ENCODE data around the gene FAM222B. TPM values are rescaled to one million over a fixed set of nuclear protein-coding genes. Genes with fewer than 3 reads are reported as not detected.
A peak's percentile ranks its signal among the peaks of the same experiment; 100 is the strongest.
"Not testable (repeated sequence)": the region's sequence is repeated elsewhere in the genome, so short reads cannot be mapped to it uniquely, and the experiment has no call there.

Gene FAM222B
- total RNA-seq, 2 donors from 2014 or later, result 15.1 to 24.9 TPM

DNA sequence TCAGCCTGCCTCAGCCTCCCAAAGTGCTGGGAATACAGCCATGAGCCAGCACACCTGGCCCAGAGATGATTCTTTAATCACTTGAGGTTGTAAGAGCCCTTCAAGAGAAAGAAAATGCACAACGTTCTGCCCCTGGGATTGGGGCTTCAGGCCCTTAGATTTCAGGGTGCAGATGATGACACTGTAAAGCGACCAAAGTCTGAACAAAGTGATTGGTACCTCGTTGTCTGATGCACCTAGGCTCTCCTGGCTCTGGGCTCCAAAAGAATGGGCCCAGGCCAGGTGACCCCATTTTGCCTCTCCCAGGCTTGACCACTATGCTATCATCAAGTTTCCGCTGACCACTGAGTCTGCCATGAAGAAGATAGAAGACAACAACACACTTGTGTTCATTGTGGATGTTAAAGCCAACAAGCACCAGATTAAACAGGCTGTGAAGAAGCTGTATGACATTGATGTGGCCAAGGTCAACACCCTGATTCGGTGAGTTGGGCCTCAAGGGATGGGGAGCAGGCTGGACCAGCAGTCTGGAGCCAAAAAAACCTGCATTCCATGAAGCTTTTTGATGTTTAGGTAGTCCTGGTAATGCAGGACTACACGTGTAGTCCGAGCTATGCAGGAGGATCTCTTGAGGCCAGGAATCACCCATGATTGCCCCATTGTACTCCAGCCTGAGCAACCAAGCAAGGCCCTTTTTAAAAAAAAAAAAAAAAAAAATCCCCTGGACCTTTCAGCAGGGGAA, 120.0 kb downstream of the FAM222B start:
- no peak for DNase-seq (ENCODE audit: low spot score in 2 of 2)
- ATAC-seq, result no peak
- H3K9me3 Mint-ChIP-seq, result no peaks in the 10 kb centered on the region
- H3K27ac Mint-ChIP-seq, result peak overlapping the region; percentile 68 to 100
- peaks cover 52 to 63% of the 10 kb centered on the region in 2 donors for H3K36me3 Mint-ChIP-seq

DNA sequence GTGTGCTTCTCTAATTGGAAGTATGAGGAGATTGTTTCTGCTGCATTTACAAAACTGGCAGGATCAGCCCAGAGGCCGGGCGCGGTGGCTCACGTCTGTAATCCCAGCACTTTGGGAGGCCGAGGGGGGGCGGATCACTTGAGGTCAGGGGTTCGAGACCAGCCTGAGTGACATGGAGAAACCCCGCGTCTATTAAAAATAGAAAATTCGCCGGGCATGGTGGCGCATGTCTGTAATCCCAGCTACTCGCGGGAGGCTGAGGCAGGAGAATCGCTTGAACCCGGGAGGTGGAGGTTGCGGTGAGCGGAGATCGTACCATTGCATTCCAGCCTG, 121.6 kb downstream of the FAM222B start:
- ATAC-seq; H3K9me3 Mint-ChIP-seq; DNase-seq (ENCODE audit: low spot score in 2 of 2): not testable (repeated sequence)
- H3K36me3 Mint-ChIP-seq, result peaks cover 52 to 63% of the 10 kb centered on the region in 2 donors
- H3K27ac Mint-ChIP-seq, result peak overlapping the region; percentile 97 to 100

DNA sequence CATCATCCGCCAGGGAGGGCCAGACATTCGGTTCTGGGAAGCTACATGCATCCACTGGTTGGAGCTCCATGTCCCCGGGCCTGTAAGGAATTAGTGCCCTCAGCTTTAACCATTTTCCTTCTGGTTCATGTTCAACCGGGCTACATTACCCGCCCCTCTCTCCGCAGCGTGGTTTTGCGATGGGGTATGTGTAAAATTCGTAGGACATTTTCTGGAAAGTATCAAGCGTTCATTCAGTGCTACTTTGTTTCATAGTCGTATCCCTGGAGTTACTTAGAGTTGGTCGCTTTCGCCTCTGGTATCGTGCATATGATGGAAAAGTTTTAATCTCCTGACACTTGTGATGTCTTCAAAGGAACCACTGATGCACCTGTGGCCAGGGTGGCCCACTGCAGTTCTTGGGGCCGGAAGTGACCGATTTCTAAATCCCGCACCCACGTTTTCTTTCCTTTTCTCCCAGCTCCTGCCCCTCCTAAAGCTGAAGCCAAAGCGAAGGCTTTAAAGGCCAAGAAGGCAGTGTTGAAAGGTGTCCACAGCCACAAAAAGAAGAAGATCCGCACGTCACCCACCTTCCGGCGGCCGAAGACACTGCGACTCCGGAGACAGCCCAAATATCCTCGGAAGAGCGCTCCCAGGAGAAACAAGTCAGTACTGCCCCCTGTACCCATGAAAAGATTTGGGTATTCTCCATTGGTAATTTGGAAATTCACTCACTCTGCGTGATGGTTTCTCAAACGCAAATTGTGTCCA, 122.2 kb downstream of the FAM222B start:
- no peaks in the 10 kb centered on the region for H3K9me3 Mint-ChIP-seq
- ATAC-seq (peak in 1 of 2 donors; percentile 28), DNase-seq (ENCODE audit: low spot score in 2 of 2) (peak in 1 of 2 donors; percentile 35)
- H3K36me3 Mint-ChIP-seq, result peaks cover 51 to 59% of the 10 kb centered on the region in 2 donors
- H3K27ac Mint-ChIP-seq, result peak overlapping the region; percentile 97 to 100

DNA sequence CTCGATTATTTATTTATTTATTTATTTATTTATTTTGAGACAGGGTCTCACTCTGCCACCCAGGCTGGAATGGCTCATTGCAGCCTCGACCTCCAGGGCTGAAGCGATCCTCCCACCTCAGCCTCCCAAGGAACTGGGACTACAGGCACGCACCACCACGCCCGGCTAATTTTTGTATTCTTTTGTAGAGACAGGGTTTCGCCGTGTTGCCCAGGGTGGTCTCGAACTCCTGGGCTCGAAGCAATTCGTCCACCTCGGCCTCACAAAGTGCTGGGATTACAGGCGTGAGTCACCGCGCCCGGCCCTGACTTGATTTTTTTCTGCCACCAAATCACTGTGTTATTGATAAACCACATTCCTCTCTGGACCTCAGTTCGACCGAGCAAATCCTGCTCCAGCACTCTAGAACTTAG, 123.6 kb downstream of the FAM222B start:
- ATAC-seq (peak; percentile 0), DNase-seq (ENCODE audit: low spot score in 2 of 2) (no peak)

DNA sequence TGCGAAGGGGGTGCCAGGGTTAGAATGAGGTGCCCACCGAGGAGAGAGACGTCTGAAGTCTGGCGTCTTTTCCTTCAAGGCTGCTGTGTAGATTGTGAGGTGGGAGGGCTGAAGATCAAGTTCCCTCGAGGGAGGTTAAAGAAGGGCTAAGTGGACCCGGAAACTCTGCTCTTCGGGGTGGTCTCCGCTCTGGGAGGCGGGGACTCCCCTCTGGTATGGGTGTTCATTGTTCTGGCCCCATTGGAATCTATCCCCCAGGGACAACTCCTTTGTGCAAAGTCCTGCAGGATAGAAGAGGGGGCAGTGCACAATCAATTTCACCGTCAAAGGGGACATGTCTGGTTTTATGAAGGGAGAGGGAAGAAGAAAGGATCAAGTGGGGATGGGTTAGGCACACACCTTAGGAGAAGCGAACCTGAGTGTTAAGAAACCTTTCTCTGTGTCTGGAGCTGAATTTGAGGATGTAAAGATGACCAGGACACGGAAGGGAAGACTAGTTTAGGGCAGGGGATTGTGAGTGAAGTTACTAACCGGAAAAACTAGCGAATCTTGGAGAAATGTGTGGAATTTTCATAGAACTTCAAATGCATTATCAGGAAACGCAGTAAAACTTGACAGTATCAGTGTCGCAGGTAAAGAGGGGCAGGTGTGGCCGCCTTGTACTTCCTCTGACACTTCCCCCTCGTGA, 124.1 kb downstream of the FAM222B start:
- ATAC-seq (no peak), DNase-seq (ENCODE audit: low spot score in 2 of 2) (no peak)
- H3K36me3 Mint-ChIP-seq, result peaks cover 37 to 40% of the 10 kb centered on the region in 2 donors
- H3K27ac Mint-ChIP-seq, result peak overlapping the region; percentile 87 to 97
- no peaks in the 10 kb centered on the region for H3K9me3 Mint-ChIP-seq

More for the DNA sequence above, 123.6 kb downstream of the FAM222B start:
- H3K27ac Mint-ChIP-seq, result peak overlapping the region; percentile 97 to 100
- H3K9me3 Mint-ChIP-seq, result no peaks in the 10 kb centered on the region
- peaks cover 37 to 45% of the 10 kb centered on the region in 2 donors for H3K36me3 Mint-ChIP-seq

DNA sequence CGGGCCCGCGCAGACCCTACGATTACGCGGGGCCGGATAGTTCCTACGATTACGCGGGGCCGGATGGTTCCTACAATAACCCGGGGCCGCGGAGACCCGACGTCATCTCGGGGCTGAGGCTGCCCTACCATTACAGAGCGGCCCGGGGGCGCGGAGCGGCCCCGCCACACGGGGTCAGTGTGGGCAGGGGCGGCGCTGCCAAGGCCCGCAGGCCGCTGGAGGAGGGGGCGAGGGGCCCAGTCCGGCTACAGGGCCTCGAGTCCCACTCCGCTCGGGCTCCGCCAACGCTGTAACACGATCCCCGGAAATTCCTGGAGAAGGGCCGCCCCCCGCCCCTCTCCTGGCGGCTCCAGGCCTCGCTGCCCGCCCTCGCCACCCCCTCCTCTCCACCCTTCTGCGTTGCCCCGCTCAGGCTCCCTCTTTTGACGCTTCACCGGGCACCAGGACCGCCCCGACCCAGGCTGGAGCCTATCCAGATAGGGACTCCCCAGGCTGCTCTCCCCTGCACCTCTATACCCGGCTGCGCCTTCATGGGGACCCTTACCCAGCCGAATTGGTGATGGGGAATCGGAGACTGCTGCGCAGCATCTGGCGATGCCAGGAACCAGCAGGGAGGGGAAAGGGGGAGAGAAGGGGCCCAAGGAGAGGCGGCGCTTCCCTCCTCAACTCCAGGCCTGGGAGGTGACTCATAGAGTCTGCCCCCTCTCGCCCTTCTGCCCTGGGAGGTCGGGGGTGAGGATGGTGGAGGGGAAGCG, 124.8 kb downstream of the FAM222B start, which contains the start of gene RAB34:
TSS of gene RAB34 (minus strand) at position 291 of the 755 bp plus-strand sequence. CDS start 602 bp downstream, outside the sequence.
- no peaks in the 10 kb centered on the region for H3K9me3 Mint-ChIP-seq
- ATAC-seq (peak; percentile 8 to 22), DNase-seq (ENCODE audit: low spot score in 2 of 2) (peak in 1 of 2 donors; percentile 33)
- H3K36me3 Mint-ChIP-seq, result peaks cover 34 to 36% of the 10 kb centered on the region in 2 donors
- peak within 1 kb of the TSS; percentile 87 to 97 for H3K27ac Mint-ChIP-seq

DNA sequence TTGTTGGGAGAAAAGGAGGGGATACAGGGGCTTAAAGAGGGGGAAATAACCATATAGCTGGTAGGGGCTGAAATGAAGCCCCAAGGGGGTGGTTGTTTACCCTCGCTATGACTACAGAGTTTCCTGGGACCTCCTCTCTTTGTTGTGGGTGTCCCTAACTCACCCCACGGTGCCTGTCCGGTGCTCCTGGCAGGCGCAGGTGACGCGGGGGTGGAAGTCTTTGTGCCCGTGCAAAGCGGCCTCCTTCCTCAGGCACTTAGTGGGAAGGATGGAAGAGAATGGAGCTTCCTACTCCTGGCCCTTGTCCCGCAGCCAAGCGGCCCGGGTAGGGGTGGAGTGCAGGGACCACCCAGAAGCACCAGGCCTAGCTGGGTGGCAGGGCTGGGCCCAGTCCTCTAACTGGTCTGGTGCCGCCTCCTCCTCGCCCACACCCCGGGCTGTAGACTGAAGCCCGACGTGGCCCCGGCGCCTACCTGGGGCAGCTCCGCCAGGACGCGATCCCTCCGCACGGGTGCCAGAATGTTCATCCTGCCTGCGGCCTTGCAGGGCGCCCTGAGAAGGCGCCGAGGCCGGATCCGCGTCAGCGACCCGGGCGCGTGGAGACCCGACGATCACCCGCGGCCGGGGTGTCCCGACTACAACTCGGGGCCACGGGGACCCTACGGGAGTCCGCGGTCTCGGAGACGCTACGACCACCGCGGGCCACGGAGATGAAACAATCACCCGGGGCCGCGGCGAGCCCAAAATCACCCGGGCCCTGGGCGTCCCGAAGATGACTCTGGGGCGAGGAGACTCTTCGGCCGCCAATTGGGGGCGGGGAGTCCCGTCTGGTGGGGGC, 125.6 kb downstream of the FAM222B start:
- peak in 1 of 2 donors; percentile 36 for DNase-seq (ENCODE audit: low spot score in 2 of 2)
- no peak for ATAC-seq
- peaks cover 27 to 28% of the 10 kb centered on the region in 2 donors for H3K36me3 Mint-ChIP-seq
- H3K9me3 Mint-ChIP-seq, result no peaks in the 10 kb centered on the region
- peak overlapping the region in 1 of 2 donors; percentile 14 for H3K27ac Mint-ChIP-seq

DNA sequence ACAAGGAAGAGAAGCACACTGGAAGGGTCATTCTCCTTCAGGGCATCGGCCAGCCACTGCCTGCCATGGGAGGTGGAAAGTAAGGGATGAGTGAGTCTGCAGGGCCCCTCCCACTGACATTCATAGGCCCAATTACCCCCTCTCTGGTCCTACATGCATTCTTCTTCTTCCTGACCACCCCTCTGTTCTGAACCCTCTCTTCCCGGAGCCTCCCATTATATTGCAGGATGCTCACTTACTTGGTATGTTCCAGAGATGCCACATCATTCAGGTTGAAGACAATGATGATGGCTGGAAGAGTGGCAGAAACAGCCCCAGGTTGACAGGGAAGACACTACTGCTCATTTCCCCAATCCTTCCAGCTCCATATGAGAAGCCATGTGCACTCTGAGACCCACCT, 127.4 kb downstream of the FAM222B start:
- DNase-seq (ENCODE audit: low spot score in 2 of 2), result no peak

DNA sequence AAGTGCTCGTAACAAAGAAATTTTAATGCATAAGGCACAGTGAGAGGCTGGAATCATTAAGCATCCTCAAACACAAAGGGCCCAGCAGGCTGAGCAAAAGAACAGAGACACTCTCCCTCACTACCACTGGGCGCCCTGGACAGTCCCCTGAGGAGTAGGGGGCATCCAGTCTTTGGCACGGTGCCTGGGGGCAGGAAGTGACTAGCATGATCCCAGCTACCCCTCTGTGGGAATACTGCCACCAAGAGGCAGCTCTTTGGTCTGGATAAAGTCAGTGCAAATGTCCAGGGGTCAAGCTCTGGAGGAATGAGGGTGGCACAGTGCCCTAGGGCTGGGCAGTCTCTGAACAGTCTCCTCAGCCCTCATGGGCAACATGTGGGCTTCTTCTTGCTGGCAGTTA, 128.3 kb downstream of the FAM222B start:
- Mint-ChIP-seq H3K9me3 (no peaks in the 10 kb centered on the region), H3K27ac (no peak overlapping the region), H3K36me3 (peaks cover 2% of the 10 kb centered on the region in 2 donors)
- no peak for DNase-seq (ENCODE audit: low spot score in 2 of 2)
- no peak for ATAC-seq

More for the DNA sequence above, 127.4 kb downstream of the FAM222B start:
- no peak for ATAC-seq
- Mint-ChIP-seq H3K36me3 (peaks cover 11 to 12% of the 10 kb centered on the region in 2 donors), H3K9me3 (no peaks in the 10 kb centered on the region), H3K27ac (no peak overlapping the region)

DNA sequence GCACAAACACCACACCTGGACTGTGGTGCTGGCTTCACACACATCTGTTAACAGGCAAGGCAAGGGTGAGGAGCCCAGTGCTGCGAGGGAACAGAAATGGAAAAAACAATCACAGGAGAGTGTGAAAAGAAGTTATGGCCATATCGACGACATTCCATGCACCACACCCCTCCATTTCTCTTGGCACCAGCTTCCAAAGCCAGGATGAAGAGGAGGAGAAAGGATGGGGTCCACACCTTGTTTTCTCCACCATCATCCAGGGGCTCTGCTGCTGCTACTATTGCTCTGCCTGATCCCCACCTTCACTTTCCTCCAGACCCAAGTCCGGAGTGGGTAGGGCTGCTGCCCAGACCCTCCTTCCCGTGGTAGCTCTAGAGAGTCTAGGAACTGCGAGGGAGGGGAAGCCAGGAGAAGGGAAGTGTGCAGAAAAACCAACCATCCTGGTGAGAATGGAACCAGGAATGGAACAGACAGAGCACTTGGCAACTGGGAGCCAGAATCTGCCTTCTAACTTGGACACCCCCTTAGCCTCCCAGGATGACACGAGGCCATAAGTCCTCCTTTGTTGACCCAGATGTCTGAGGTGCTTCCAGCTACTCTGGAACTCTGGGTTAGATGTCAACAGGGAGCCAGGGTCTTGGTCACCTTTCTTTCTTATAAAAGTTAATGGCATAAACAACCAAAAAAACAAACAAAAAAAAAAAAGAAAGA, 129.7 kb downstream of the FAM222B start:
- Mint-ChIP-seq H3K36me3 (no peaks in the 10 kb centered on the region), H3K27ac (no peak overlapping the region), H3K9me3 (no peaks in the 10 kb centered on the region)
- no peak for DNase-seq (ENCODE audit: low spot score in 2 of 2)
- no peak for ATAC-seq

DNA sequence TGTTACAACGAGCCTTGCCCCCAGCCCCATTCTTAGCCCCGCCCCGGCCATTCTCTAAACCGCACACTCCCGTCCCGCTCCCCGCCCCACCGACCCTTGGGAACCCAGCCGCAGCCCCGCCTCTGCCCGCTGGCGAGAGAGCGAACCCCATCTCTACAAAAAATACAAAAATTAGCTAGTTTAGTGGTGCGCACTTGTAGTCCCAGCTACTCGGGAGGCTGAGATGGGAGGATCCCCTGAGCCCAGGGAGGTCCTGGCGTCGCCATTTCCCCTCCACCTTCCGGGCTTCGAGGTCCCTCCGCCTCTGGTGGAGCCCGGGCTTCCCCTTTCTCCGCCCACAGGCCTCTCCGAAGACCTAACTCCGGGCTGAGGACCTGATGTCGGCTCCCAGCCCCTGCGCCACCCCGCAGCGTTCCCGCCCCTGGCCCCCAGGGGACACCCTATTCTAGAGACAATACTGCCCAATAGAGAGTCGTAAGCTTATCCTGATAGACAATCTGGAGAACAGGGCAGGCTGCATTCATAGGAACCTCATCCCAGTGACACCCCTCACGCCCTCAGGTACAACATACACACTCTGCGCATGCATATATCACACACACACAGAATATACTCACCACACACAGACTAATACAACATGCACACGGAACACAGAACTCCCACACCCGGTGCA, 130.4 kb downstream of the FAM222B start:
- H3K9me3 Mint-ChIP-seq, result no peaks in the 10 kb centered on the region
- ATAC-seq (peak; percentile 43 to 55), DNase-seq (ENCODE audit: low spot score in 2 of 2) (peak; percentile 64 to 72)
- peaks cover 0 to 4% of the 10 kb centered on the region in 2 donors for H3K36me3 Mint-ChIP-seq
- H3K27ac Mint-ChIP-seq, result peak overlapping the region; percentile 96 to 98

DNA sequence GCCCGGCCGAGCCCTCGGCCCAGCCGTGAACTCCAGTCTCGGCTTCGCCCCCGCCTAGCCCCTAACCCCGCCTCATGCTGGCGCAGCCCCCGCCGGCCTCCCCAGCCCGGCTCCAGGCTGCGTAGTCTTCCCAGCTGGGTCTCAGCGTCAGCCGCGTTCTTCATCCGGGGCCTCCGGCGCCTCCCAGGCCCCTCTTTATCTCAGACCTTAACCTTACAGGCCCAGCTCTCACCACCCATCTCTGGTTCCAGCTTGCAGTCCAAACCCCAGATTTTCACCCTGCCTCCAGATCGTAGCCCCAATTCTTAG, 130.9 kb downstream of the FAM222B start, which contains the start of gene PROCA1:
TSS of gene PROCA1 (minus strand) at position 166 of the 309 bp plus-strand sequence. CDS start 228 bp downstream, outside the sequence.
- H3K36me3 Mint-ChIP-seq, result peaks cover 0 to 5% of the 10 kb centered on the region in 2 donors

DNA sequence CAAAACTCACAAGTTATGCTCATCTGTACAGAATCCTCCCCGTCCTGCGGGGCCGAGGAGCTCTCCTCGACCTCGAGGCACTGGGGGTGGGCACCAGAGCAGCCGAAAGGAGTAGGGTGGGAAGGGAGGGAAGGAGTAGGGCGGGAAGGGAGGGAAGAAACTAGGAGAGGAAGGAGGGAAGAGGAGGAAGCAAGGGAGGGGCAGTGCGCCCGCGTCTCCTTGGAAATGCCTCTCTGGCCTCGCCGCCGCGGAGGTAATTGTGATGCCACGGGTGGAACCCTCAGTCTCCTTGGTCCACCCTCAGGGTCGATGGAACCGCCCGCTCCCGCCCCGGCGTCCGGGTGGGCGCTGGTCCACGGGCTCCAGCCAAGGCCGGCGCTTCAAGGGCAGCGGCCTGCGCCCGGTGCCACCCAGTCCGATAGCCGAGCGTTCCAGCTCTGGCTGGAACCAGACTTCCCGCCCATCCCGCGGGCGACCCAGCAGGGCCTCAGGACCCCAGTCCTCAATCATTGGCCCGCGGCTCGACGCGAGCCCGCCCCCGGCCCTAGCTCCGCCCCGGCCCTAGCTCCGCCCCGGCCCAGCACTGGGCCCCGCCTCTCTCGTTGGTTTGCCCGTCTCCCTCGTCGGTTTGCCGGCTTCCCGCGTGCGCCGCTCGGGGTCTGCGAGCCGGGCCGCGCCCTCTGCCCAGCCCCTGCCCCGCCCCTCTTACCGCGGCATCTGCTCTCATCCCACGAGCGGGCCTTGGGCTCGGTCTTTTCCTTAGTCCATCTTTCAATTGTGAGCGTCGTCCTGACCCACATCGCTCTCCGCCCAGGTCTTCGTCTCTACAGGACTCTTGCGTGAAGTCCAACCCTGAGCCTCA, 131.5 kb downstream of the FAM222B start:
- DNase-seq (ENCODE audit: low spot score in 2 of 2) (peak; percentile 86 to 98), ATAC-seq (peak; percentile 89 to 92)
- peak overlapping the region; percentile 96 to 98 for H3K27ac Mint-ChIP-seq
- no peaks in the 10 kb centered on the region for H3K9me3 Mint-ChIP-seq
- H3K36me3 Mint-ChIP-seq, result peaks cover 0 to 5% of the 10 kb centered on the region in 2 donors

More for the DNA sequence above, 130.9 kb downstream of the FAM222B start, which contains the start of gene PROCA1:
- ATAC-seq (peak; percentile 46 to 50), DNase-seq (ENCODE audit: low spot score in 2 of 2) (no peak)
- H3K27ac Mint-ChIP-seq, result peak within 1 kb of the TSS; percentile 96 to 98
- H3K9me3 Mint-ChIP-seq, result no peaks in the 10 kb centered on the region

All from activated naive CD4-positive, alpha-beta T cell treated with anti-CD3 and anti-CD28 coated beads, Interleukin-2, amount 50 U/mL, for 72 hours (primary cell).